ENCODE data around the gene SPHK2. TPM values are rescaled to one million over a fixed set of nuclear protein-coding genes. Genes with fewer than 3 reads are reported as not detected.

SPHK2 gene
- total RNA-seq, 4 donors from 2014 or later: 28.0 to 34.7 (median 30.1) TPM

DNA sequence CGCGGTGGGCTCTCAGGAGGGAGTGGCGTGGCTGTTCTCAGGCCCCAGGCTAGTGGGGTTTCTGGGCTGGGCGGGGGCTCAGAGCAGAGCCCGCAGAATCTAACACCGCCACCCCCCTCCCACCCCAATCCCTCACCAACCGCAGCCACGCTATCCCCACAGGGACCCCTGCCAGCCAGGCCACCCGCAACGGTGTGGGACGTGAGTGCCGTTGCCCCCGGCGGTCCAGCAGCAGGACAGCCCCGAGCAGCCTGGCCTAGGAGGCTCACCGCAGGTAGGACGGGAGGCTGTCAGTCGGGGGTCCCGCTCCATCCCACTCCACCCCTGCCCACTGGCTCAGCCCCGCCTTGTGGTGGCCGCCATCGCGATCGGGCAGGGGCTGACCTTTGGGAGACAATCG lies 53.7 kb downstream of the SPHK2 start, which contains the start of gene NTN5:
NTN5 (minus strand) TSS at position 24 of the 400 bp plus-strand sequence. CDS start 2,031 bp downstream, outside the sequence.
- 63 to 76% methylated on average over 8 to 25 of the region's 25 CpGs for WGBS, 2 donors
- TF ChIP-seq EP300 (IDR thresholded peaks at IDR 0.05): no peak
- H3K4me3 ChIP-seq: no peak within 1 kb of the TSS

DNA sequence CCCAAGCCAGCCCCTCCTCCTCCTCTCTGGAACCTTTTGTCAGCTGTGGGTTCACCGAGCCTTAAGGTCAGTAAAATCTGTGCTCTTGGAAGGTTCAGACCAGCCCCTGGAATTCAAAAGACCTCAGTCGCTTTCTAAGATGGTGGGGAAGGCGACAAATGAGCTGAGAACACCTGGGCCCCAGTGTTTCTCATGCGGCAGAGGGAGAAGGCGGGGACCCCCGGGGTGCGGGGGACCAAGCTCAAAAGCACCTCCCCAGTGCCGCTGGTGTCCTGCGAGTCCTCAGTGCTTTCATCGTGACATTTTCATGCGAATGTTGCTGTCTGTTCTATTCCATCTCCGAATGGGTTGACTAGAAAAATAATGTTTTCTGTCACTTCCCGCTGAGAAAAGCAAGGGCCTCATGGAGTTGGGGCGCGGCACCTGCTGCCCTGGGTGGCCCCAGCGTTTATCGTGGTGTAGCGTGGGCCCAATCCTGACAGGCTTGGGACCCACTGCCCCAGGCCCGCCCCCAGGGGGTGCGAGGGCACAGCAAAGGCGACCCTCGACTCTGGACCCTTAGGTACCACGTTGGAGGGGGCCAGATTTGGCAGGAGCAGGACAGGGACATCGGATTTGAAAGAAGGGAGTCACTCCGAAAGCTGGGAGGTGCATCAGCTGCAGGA lies 54.3 kb downstream of the SPHK2 start:
- Histone ChIP-seq H3K4me1 (peaks cover 0 to 11% (median 6%) of the 10 kb centered on the region in 4 donors), H3K9me3 (no peaks in the 10 kb centered on the region), H3K27ac (no peak overlapping the region), H3K4me3 (no peak overlapping the region), H3K36me3 (no peaks in the 10 kb centered on the region), H3K27me3 (no peaks in the 10 kb centered on the region)
- no peak for TF ChIP-seq CTCF (IDR thresholded peaks at IDR 0.05)
- no peak for TF ChIP-seq POLR2A (IDR thresholded peaks at IDR 0.05)
- no peak for TF ChIP-seq EP300 (IDR thresholded peaks at IDR 0.05)
- DNase-seq (ENCODE audit: low spot score in 2 of 2): no peak
- whole genome bisulfite sequencing, 2 donors: 69 to 72% methylated on average over 25 of the region's 25 CpGs

More for the DNA sequence above, 53.7 kb downstream of the SPHK2 start, which contains the start of gene NTN5:
- H3K4me1 ChIP-seq: peaks cover 0 to 11% (median 6%) of the 10 kb centered on the region in 4 donors
- no peak for DNase-seq (ENCODE audit: low spot score in 2 of 2)
- H3K27me3 ChIP-seq: no peaks in the 10 kb centered on the region
- no peaks in the 10 kb centered on the region for H3K9me3 ChIP-seq
- no peak within 1 kb of the TSS for H3K27ac ChIP-seq
- no peaks in the 10 kb centered on the region for H3K36me3 ChIP-seq

- H3K27me3 ChIP-seq: no peaks in the 10 kb centered on the region
- H3K9me3 ChIP-seq: no peaks in the 10 kb centered on the region
- no peaks in the 10 kb centered on the region for H3K36me3 ChIP-seq
- H3K4me1 ChIP-seq: peaks cover 0 to 11% (median 6%) of the 10 kb centered on the region in 4 donors
- no peak for TF ChIP-seq POLR2A (IDR thresholded peaks at IDR 0.05)
- TF ChIP-seq EP300 (IDR thresholded peaks at IDR 0.05): no peak
- no peak for TF ChIP-seq CTCF (IDR thresholded peaks at IDR 0.05)
- H3K27ac ChIP-seq: no peak overlapping the region
- 86% methylated on average over 19 of the region's 19 CpGs for WGBS, 2 donors
- no peak overlapping the region for H3K4me3 ChIP-seq
- no peak for DNase-seq (ENCODE audit: low spot score in 2 of 2)
Measured at GRCh38 chr19:48674216-48674809, 55.0 kb downstream of the SPHK2 start.

- Histone ChIP-seq H3K9me3 (no peaks in the 10 kb centered on the region), H3K27me3 (no peaks in the 10 kb centered on the region), H3K27ac (peak overlapping the region in 2 of 4 donors; percentile 31 to 60), H3K4me1 (peaks cover 0 to 11% (median 6%) of the 10 kb centered on the region in 4 donors), H3K36me3 (no peaks in the 10 kb centered on the region), H3K4me3 (no peak overlapping the region)
- WGBS, 2 donors: 33 to 35% methylated on average over 27 to 28 of the region's 28 CpGs
- peak; percentile 74 to 93 for DNase-seq (ENCODE audit: low spot score in 2 of 2)
- TF ChIP-seq CTCF (IDR thresholded peaks at IDR 0.05) (peak; percentile 83 to 92 (median 89)), EP300 (IDR thresholded peaks at IDR 0.05) (peak in 1 of 2 donors; percentile 45), POLR2A (IDR thresholded peaks at IDR 0.05) (no peak)
Measured at GRCh38 chr19:48674921-48675824, 55.9 kb downstream of the SPHK2 start.

DNA sequence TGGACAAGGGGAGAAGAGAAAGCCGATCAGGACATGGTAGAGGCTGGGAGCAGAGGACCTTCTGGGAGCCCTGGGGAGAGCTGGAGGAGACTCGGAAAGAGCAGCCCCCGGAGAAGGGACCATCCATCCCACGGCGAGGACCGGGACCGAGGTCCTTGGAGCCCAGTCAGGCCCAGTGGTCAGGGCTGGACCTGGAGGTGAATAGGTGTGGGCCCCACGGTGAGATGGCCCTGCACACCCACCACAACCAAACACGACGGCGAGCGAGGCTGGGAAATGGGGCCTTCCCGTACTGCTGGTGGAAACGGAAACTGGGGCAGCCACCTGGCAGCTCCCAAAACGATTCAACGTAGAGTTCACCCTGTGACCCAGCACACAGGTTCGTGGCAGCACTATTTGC lies 57.2 kb downstream of the SPHK2 start:
- Histone ChIP-seq H3K27me3 (no peaks in the 10 kb centered on the region), H3K4me1 (peaks cover 0 to 11% (median 6%) of the 10 kb centered on the region in 4 donors), H3K36me3 (no peaks in the 10 kb centered on the region), H3K4me3 (no peak overlapping the region), H3K9me3 (no peaks in the 10 kb centered on the region), H3K27ac (no peak overlapping the region)
- TF ChIP-seq EP300 (IDR thresholded peaks at IDR 0.05): no peak
- TF ChIP-seq CTCF (IDR thresholded peaks at IDR 0.05): no peak
- no peak for TF ChIP-seq POLR2A (IDR thresholded peaks at IDR 0.05)
- 91 to 93% methylated on average over 17 of the region's 17 CpGs for WGBS, 2 donors
- no peak for DNase-seq (ENCODE audit: low spot score in 2 of 2)
